Left ventricle myocardium inferior (tissue), 1 donor: Measurements from ENCODE around the gene KCNG2. TPM values are rescaled to one million over a fixed set of nuclear protein-coding genes. Genes with fewer than 3 reads are reported as not detected.

Experiments
- DNase-seq: peaks from one replicate; pipeline ENCODE4 v3.0.0-alpha.2; 2020
- H3K27ac ChIP-seq: fragments of 200-600 bp; replicated peaks from 2 replicates; pipeline ENCODE4 v1.8.0; 2021
- H3K27me3 ChIP-seq: fragments of 200-600 bp; 2 replicates; pipeline ENCODE4 v1.8.0; 2021; ENCODE audit warnings: low read depth
- H3K36me3 ChIP-seq: fragments of 200-600 bp; 2 replicates; pipeline ENCODE4 v1.8.0; 2021
- H3K4me1 ChIP-seq: fragments of 200-600 bp; 2 replicates; pipeline ENCODE4 v1.8.0; 2021
- H3K4me3 ChIP-seq: fragments of 200-600 bp; 2 replicates; pipeline ENCODE4 v1.8.0; 2021; ENCODE audit warnings: mild to moderate bottlenecking, moderate library complexity
- H3K9me3 ChIP-seq: fragments of 200-600 bp; replicated peaks from 2 replicates; pipeline ENCODE4 v1.8.0; 2021
- CTCF ChIP-seq: fragments of 200-600 bp; IDR thresholded peaks from 2 replicates; pipeline ENCODE4 v1.8.0; 2021; ENCODE audit warnings: antibody characterized with exemption, mild to moderate bottlenecking, borderline replicate concordance
- intact Hi-C: fragments of 100-400 bp; cut with micrococcal nuclease; formaldehyde crosslinking; loops from one replicate; pipeline ENCODE4 v1.11.0; 2022
- total RNA-seq: library from RNA; stranded (reverse); fragmentation: NEBNext Ultra II Directional; extraction: Animal tissue kit (Norgen Biotek cat#: 25700); gene quantifications from one replicate; pipeline ENCODE4 v1.2.1, GENCODE V29; 2021
- donor health status: DM: no; HTN: yes; CAD: no; lungs with severe emphysema.

Gene KCNG2
- total RNA-seq, 1 donor from 2014 or later, result not detected

GRCh38 chr18:79805211-79805887, 7.6 kb downstream of the KCNG2 start:
- TF ChIP-seq CTCF, result no peak
- H3K27ac ChIP-seq, result no peak overlapping the region
- no peak overlapping the region for H3K4me3 ChIP-seq
- intact Hi-C loops, result no loop called here
- no peak for DNase-seq
- no peaks in the 10 kb centered on the region for H3K36me3 ChIP-seq
- H3K27me3 ChIP-seq, result peaks cover 42% of the 10 kb centered on the region
- no peaks in the 10 kb centered on the region for H3K9me3 ChIP-seq
- H3K4me1 ChIP-seq, result no peaks in the 10 kb centered on the region

- Histone ChIP-seq H3K4me1 (no peaks in the 10 kb centered on the region), H3K27me3 (peaks cover 42% of the 10 kb centered on the region), H3K27ac (no peak overlapping the region), H3K4me3 (no peak overlapping the region), H3K9me3 (peaks cover 7% of the 10 kb centered on the region), H3K36me3 (no peaks in the 10 kb centered on the region)
- intact Hi-C loops, result no loop called here
- TF ChIP-seq CTCF, result no peak
- no peak for DNase-seq
These were observed 8.3 kb downstream of the KCNG2 start for GRCh38 chr18:79805926-79806487.

- TF ChIP-seq CTCF, result no peak
These were observed 9.5 kb downstream of the KCNG2 start for GRCh38 chr18:79806976-79807841.

DNA sequence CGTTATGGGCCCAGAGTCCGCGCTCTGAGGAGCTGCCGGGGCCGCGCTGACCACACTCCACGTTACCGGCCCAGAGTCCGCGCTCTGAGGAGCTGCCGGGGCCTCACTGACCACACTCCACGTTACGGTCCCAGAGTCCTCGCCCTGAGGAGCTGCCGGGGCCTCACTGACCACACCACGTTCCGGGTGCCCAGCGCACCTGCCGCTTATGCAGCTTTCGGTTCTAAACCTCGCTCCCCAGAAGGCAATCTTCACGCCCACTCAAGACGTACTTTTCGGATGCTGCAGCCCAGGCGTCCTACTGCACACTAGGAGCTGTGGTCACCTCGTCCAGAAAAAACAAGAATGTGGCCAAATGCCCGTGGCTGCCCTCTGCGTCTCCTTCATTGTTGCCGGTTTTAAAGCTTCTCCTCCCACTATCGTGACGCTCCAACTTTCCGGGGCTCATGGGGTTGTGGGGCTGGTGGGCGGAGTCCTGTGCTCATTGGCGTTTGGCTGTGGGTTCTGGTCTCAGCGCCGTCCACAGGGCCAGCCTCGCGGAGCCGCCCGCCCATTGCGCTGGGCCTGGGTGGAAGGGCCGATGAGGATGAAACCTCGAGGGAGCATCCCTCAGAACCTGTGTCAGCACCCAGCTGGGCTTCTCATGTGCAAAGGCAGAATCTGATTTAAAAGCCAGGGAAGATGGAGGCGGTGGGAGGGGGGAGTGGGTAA, 11.9 kb downstream of the KCNG2 start:
- H3K27ac ChIP-seq, result no peak overlapping the region
- H3K9me3 ChIP-seq, result peaks cover 12% of the 10 kb centered on the region
- DNase-seq, result no peak
- H3K4me3 ChIP-seq, result no peak overlapping the region
- no peaks in the 10 kb centered on the region for H3K36me3 ChIP-seq
- intact Hi-C loops, result no loop called here
- TF ChIP-seq CTCF, result no peak
- H3K27me3 ChIP-seq, result peaks cover 46% of the 10 kb centered on the region
- no peaks in the 10 kb centered on the region for H3K4me1 ChIP-seq

More at GRCh38 chr18:79806976-79807841, 9.5 kb downstream of the KCNG2 start:
- Histone ChIP-seq H3K4me1 (no peaks in the 10 kb centered on the region), H3K27ac (no peak overlapping the region), H3K4me3 (no peak overlapping the region), H3K27me3 (peaks cover 38% of the 10 kb centered on the region), H3K9me3 (peaks cover 12% of the 10 kb centered on the region), H3K36me3 (no peaks in the 10 kb centered on the region)
- DNase-seq, result no peak
- intact Hi-C loops, result no loop called here

GRCh38 chr18:79812052-79812451, 14.3 kb downstream of the KCNG2 start:
- no peak for DNase-seq
- Histone ChIP-seq H3K4me3 (no peak overlapping the region), H3K27ac (no peak overlapping the region), H3K9me3 (peaks cover 12% of the 10 kb centered on the region), H3K27me3 (peaks cover 69% of the 10 kb centered on the region), H3K4me1 (no peaks in the 10 kb centered on the region), H3K36me3 (no peaks in the 10 kb centered on the region)
- TF ChIP-seq CTCF, result no peak
- intact Hi-C loops, result no loop called here
